Uterus (tissue), 2 donors: Measurements from ENCODE around the gene WEE1.

ENCODE experiments used
- CTCF ChIP-seq, 4 experiments: fragments of 200-600 bp in 2 of 4; fragments of 450-650 bp in 2 of 4; sonication (generic) in 2 of 4; IDR thresholded peaks; one replicate each; pipeline ENCODE4 v1.5.1; 2016 to 2019; ENCODE audit warnings: antibody characterized with exemption in 4 of 4, mild to moderate bottlenecking in 2 of 4, moderate library complexity in 1 of 4
- POLR2A ChIP-seq, 2 donors: fragments of 450-650 bp; IDR thresholded peaks; one replicate each; pipeline ENCODE4 v1.6.1; 2016; ENCODE audit warnings: antibody characterized with exemption in 2 of 2, mild to moderate bottlenecking in 1 of 2, moderate library complexity in 1 of 2

GRCh38 chr11:9568161-9568853, 5.2 kb upstream of the WEE1 start:
- TF ChIP-seq CTCF (IDR thresholded peaks at IDR 0.05) (no peak), POLR2A (IDR thresholded peaks at IDR 0.05) (no peak)
